ENCODE data around the gene MBD3L4.

- TF ChIP-seq CTCF (IDR thresholded peaks at IDR 0.05; ENCODE audit: low read length), result no peak
- no peak for TF ChIP-seq EZH2 (IDR thresholded peaks at IDR 0.05; ENCODE audit: borderline replicate concordance, low read length)
Measured at GRCh38 chr19:7076151-7076550, 36.2 kb upstream of the MBD3L4 start.

Measured in OCI-LY1 (cell line).